ENCODE results near the gene CBY2.
A peak's percentile ranks its signal among the peaks of the same experiment; 100 is the strongest.

CBY2 gene

GRCh38 chr13:45721203-45721731 is 19.1 kb downstream of the CBY2 start:
- H3K4me3 ChIP-seq (ENCODE audit: low read depth, low read length), result no peak overlapping the region
- no peak for TF ChIP-seq CTCF (IDR thresholded peaks at IDR 0.05; ENCODE audit: borderline replicate concordance, insufficient read depth, low read depth, low read length)

- no peak overlapping the region for H3K4me3 ChIP-seq (ENCODE audit: low read depth, low read length)
- TF ChIP-seq CTCF (IDR thresholded peaks at IDR 0.05; ENCODE audit: borderline replicate concordance, insufficient read depth, low read depth, low read length), result no peak
Measured at GRCh38 chr13:45723798-45724197, 21.7 kb downstream of the CBY2 start.

GRCh38 chr13:45728759-45729158 is 26.6 kb downstream of the CBY2 start:
- no peak overlapping the region for H3K4me3 ChIP-seq (ENCODE audit: low read depth, low read length)
- peak; percentile 66 for TF ChIP-seq CTCF (IDR thresholded peaks at IDR 0.05; ENCODE audit: borderline replicate concordance, insufficient read depth, low read depth, low read length)

- H3K4me3 ChIP-seq (ENCODE audit: low read depth, low read length), result no peak overlapping the region
- no peak for TF ChIP-seq CTCF (IDR thresholded peaks at IDR 0.05; ENCODE audit: borderline replicate concordance, insufficient read depth, low read depth, low read length)
Measured at GRCh38 chr13:45731455-45731854, 29.3 kb downstream of the CBY2 start.

GRCh38 chr13:45732916-45733315 is 30.8 kb downstream of the CBY2 start:
- TF ChIP-seq CTCF (IDR thresholded peaks at IDR 0.05; ENCODE audit: borderline replicate concordance, insufficient read depth, low read depth, low read length), result no peak
- no peak overlapping the region for H3K4me3 ChIP-seq (ENCODE audit: low read depth, low read length)

- H3K4me3 ChIP-seq (ENCODE audit: low read depth, low read length), result no peak overlapping the region
- TF ChIP-seq CTCF (IDR thresholded peaks at IDR 0.05; ENCODE audit: borderline replicate concordance, insufficient read depth, low read depth, low read length), result no peak
Measured at GRCh38 chr13:45733361-45733760, 31.2 kb downstream of the CBY2 start.

- peak; percentile 49; the same call in 1 of the 2 replicates for TF ChIP-seq CTCF (IDR thresholded peaks at IDR 0.05; ENCODE audit: borderline replicate concordance, insufficient read depth, low read depth, low read length)
- H3K4me3 ChIP-seq (ENCODE audit: low read depth, low read length), result no peak overlapping the region
Measured at GRCh38 chr13:45737571-45738017, 35.5 kb downstream of the CBY2 start.
